T-helper 2 cell (primary cell): Measurements from ENCODE around the gene NAXE.
"Not testable (repeated sequence)": the region's sequence is repeated elsewhere in the genome, so short reads cannot be mapped to it uniquely, and the experiment has no call there.

Experiments
- DNase-seq, 5 experiments: peaks; one replicate each; pipeline versions ENCODE4 v3.0.0 to v3.0.0-alpha.2; 2012 to 2022

The NAXE gene

GRCh38 chr1:156624814-156625435, 33.3 kb downstream of the NAXE start:
- DNase-seq: no peak

- DNase-seq: peak; percentile 43 to 55 (median 46)
Observed at GRCh38 chr1:156625436-156626078, 34.0 kb downstream of the NAXE start.

- DNase-seq: no peak
Observed at GRCh38 chr1:156626079-156626438, 34.5 kb downstream of the NAXE start.

GRCh38 chr1:156627313-156627880, 35.8 kb downstream of the NAXE start:
- DNase-seq: no peak

- no peak for DNase-seq
Observed at GRCh38 chr1:156629823-156630449, 38.4 kb downstream of the NAXE start.

- DNase-seq: not testable (repeated sequence)
Observed at GRCh38 chr1:156631152-156631551, 39.6 kb downstream of the NAXE start.

- no peak for DNase-seq
Observed at GRCh38 chr1:156632355-156632754, 40.8 kb downstream of the NAXE start.

- DNase-seq: no peak
Observed at GRCh38 chr1:156638189-156638985, 46.8 kb downstream of the NAXE start.

GRCh38 chr1:156639601-156640101, 48.1 kb downstream of the NAXE start:
- no peak for DNase-seq

- DNase-seq: no peak
Observed at GRCh38 chr1:156640842-156641706, 49.5 kb downstream of the NAXE start.

- DNase-seq: no peak
Observed at GRCh38 chr1:156641761-156642264, 50.2 kb downstream of the NAXE start, which contains the start of gene BCAN. Gene BCAN (plus strand): TSS chr1:156642117. CDS start chr1:156646055, 3,938 bp downstream.

GRCh38 chr1:156642265-156643048, 50.9 kb downstream of the NAXE start:
- DNase-seq: no peak

GRCh38 chr1:156643049-156643777, 51.6 kb downstream of the NAXE start:
- no peak for DNase-seq

- DNase-seq: peak in 1 of 5 experiments; percentile 81
Observed at GRCh38 chr1:156643778-156644092, 52.2 kb downstream of the NAXE start.
